Transverse colon (tissue), 3 donors: ENCODE results near the gene FNIP2.

ENCODE experiments used
- CTCF ChIP-seq, 5 experiments: fragments of 200-600 bp in 3 of 5; fragments of 450-650 bp in 2 of 5; sonication (generic) in 3 of 5; IDR thresholded peaks; 1 replicate in 2 of 5; 2 replicates in 3 of 5; pipeline ENCODE4 v1.5.1; 2016 to 2017; ENCODE audit warnings: antibody characterized with exemption in 5 of 5, inconsistent platforms in 3 of 5, mild to moderate bottlenecking in 2 of 5, moderate library complexity in 1 of 5
- POLR2A ChIP-seq: fragments of 450-650 bp; IDR thresholded peaks from one replicate; pipeline ENCODE4 v1.6.1; 2016; ENCODE audit warnings: antibody characterized with exemption, mild to moderate bottlenecking, moderate library complexity

GRCh38 chr4:158825433-158826036 lies 56.7 kb downstream of the FNIP2 start:
- TF ChIP-seq CTCF (IDR thresholded peaks at IDR 0.05) = no peak
- TF ChIP-seq POLR2A = no peak
